GM19240 (cell line): ENCODE data around the gene SLC46A2.

Experiments
- DNase-seq: peaks from one replicate; pipeline ENCODE4 v3.0.0; 2011; ENCODE audit warnings: low spot score; ENCODE audit not compliant: insufficient read length

SLC46A2 gene

DNA sequence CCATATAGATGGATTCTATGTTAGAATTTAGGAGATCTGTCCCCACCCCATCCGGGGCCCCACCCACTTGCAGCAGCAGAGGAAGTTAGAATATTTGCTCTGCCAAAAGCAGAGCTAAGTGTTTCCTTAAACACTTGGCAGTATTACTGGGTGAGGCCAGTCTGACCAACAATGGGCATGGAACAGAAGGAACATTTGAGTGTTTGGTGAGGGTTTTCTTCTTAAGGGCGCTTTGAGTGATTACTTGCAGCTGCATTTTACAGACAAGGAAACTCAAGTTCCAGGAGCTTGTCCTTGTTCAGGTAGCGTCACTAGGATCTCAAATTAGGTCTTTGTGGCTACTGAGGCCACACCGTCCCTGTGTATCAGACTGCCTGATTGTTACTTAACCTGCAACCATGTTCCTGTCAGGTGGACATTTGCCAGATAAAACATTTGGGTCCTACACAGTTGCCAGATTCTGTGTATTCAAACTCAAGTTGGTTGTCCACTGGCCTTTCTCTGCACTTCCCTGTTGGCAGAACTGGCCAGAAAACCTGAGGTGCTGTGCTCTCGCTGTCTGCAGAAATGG lies 59.3 kb downstream of the SLC46A2 start:
- no peak for DNase-seq
